Glutamatergic neuron (in vitro differentiated cells): ENCODE results near the gene HIGD2B. TPM values are rescaled to one million over a fixed set of nuclear protein-coding genes. Genes with fewer than 3 reads are reported as not detected.
A peak's percentile ranks its signal among the peaks of the same experiment; 100 is the strongest.
"Not testable (repeated sequence)": the region's sequence is repeated elsewhere in the genome, so short reads cannot be mapped to it uniquely, and the experiment has no call there.

Experiments used
- DNase-seq: peaks from one replicate; pipeline ENCODE4 v3.0.0; 2022
- H3K27ac Mint-ChIP-seq: one replicate; pipeline ENCODE4 v1.8.0; 2020; ENCODE audit warnings: mild to moderate bottlenecking, mixed read lengths, inconsistent platforms; ENCODE audit not compliant: unreplicated experiment
- H3K27me3 Mint-ChIP-seq: one replicate; pipeline ENCODE4 v1.8.0; 2020; ENCODE audit warnings: mild to moderate bottlenecking, moderate library complexity, mixed read lengths, inconsistent platforms; ENCODE audit not compliant: unreplicated experiment
- H3K36me3 Mint-ChIP-seq: one replicate; pipeline ENCODE4 v1.8.0; 2020; ENCODE audit warnings: mild to moderate bottlenecking, mixed read lengths, inconsistent platforms; ENCODE audit not compliant: unreplicated experiment
- H3K4me1 Mint-ChIP-seq: one replicate; pipeline ENCODE4 v1.8.0; 2020; ENCODE audit warnings: mild to moderate bottlenecking, low read depth, mixed read lengths, inconsistent platforms; ENCODE audit not compliant: unreplicated experiment
- H3K4me3 Mint-ChIP-seq: one replicate; pipeline ENCODE4 v1.8.0; 2020; ENCODE audit warnings: mild to moderate bottlenecking, mixed read lengths, inconsistent platforms; ENCODE audit not compliant: unreplicated experiment
- H3K9me3 Mint-ChIP-seq: one replicate; pipeline ENCODE4 v1.8.0; 2020; ENCODE audit warnings: mild to moderate bottlenecking, moderate library complexity, mixed read lengths, inconsistent platforms; ENCODE audit not compliant: unreplicated experiment
- total RNA-seq: library from RNA; stranded (reverse); fragmentation: NEBNext Ultra II Directional; extraction: Animal tissue kit (Norgen Biotek cat#: 25700); gene quantifications from one replicate; pipeline ENCODE4 v1.2.1, GENCODE V29; 2021; ENCODE audit not compliant: unreplicated experiment
- TF ChIP-seq, protein P1 (sequence below): fragments of 200-600 bp; sonication (generic); IDR thresholded peaks from one replicate; pipeline ENCODE4 v1.5.0; 2021; ENCODE audit not compliant: partially characterized antibody, unreplicated experiment

The HIGD2B gene
- total RNA-seq, 1 donor from 2014 or later: not detected

GRCh38 chr15:72724028-72724427 is 38.0 kb upstream of the HIGD2B start:
- H3K4me3 Mint-ChIP-seq: no peak overlapping the region
- no peaks in the 10 kb centered on the region for H3K4me1 Mint-ChIP-seq
- TF ChIP-seq, protein P1, sequence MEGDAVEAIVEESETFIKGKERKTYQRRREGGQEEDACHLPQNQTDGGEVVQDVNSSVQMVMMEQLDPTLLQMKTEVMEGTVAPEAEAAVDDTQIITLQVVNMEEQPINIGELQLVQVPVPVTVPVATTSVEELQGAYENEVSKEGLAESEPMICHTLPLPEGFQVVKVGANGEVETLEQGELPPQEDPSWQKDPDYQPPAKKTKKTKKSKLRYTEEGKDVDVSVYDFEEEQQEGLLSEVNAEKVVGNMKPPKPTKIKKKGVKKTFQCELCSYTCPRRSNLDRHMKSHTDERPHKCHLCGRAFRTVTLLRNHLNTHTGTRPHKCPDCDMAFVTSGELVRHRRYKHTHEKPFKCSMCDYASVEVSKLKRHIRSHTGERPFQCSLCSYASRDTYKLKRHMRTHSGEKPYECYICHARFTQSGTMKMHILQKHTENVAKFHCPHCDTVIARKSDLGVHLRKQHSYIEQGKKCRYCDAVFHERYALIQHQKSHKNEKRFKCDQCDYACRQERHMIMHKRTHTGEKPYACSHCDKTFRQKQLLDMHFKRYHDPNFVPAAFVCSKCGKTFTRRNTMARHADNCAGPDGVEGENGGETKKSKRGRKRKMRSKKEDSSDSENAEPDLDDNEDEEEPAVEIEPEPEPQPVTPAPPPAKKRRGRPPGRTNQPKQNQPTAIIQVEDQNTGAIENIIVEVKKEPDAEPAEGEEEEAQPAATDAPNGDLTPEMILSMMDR: no peak
- H3K27ac Mint-ChIP-seq: no peak overlapping the region
- no peaks in the 10 kb centered on the region for H3K27me3 Mint-ChIP-seq
- no peaks in the 10 kb centered on the region for H3K9me3 Mint-ChIP-seq
- H3K36me3 Mint-ChIP-seq: no peaks in the 10 kb centered on the region
- no peak for DNase-seq

- no peaks in the 10 kb centered on the region for H3K4me1 Mint-ChIP-seq
- no peaks in the 10 kb centered on the region for H3K36me3 Mint-ChIP-seq
- no peak overlapping the region for H3K27ac Mint-ChIP-seq
- H3K27me3 Mint-ChIP-seq: no peaks in the 10 kb centered on the region
- no peak overlapping the region for H3K4me3 Mint-ChIP-seq
- no peaks in the 10 kb centered on the region for H3K9me3 Mint-ChIP-seq
- DNase-seq: peak; percentile 77
- TF ChIP-seq, protein P1: peak; percentile 89
These were observed 36.2 kb upstream of the HIGD2B start for GRCh38 chr15:72722071-72722696.

DNA sequence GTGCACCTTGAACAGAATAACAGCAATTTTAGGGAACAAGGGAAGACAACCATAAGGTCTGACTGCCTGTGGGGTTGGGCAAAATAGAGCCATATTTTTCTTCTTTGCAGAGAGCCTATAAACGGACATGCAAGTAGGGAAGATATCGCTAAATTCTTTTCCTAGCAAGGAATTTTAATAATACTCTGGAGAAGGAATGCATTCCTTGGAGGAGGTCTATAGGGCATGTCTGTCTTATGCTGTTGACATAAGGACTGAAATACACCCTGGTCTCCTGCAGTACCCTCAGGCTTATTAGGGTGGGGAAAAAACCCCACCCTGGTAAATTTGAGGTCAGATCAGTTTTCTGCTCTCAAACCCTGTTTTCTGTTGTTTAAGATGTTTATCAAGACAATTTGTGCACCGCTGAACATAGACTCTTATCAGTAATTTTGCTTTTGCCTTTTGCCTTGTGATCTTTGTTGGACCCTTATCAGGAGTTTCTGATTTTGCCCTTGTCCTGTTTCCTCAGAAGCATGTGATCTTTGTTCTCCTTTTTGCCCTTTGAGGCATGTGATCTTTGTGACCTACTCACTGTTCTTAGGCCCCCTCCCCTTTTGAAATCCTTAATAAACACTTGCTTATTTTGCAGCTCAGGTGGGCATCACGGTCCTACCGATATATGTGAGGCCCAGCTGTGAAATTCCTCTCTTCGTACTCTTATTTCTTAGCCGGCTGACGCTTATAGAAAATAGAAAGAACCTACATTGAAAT is 22.7 kb upstream of the HIGD2B start:
- H3K9me3 Mint-ChIP-seq, DNase-seq, H3K4me3 Mint-ChIP-seq, H3K27ac Mint-ChIP-seq, H3K36me3 Mint-ChIP-seq, H3K4me1 Mint-ChIP-seq, H3K27me3 Mint-ChIP-seq: not testable (repeated sequence)

- no peak overlapping the region for H3K4me3 Mint-ChIP-seq
These were observed 20.3 kb upstream of the HIGD2B start for GRCh38 chr15:72706266-72706665.

GRCh38 chr15:72700076-72700475 is 14.1 kb upstream of the HIGD2B start:
- Mint-ChIP-seq H3K27me3 (no peaks in the 10 kb centered on the region), H3K36me3 (no peaks in the 10 kb centered on the region), H3K4me1 (no peaks in the 10 kb centered on the region), H3K27ac (no peak overlapping the region), H3K4me3 (no peak overlapping the region), H3K9me3 (peaks cover 1% of the 10 kb centered on the region)
- DNase-seq: no peak
- TF ChIP-seq, protein P1: no peak

More at GRCh38 chr15:72706266-72706665, 20.3 kb upstream of the HIGD2B start:
- Mint-ChIP-seq H3K36me3 (no peaks in the 10 kb centered on the region), H3K9me3 (peaks cover 2% of the 10 kb centered on the region), H3K27ac (no peak overlapping the region), H3K4me1 (no peaks in the 10 kb centered on the region), H3K27me3 (no peaks in the 10 kb centered on the region)
- no peak for DNase-seq
- TF ChIP-seq, protein P1: no peak
